GM12873 (cell line): Measurements from ENCODE around the gene GP1BA.

Experiments used
- TF ChIP-seq, protein P1 (sequence below): IDR thresholded peaks from 2 replicates; pipeline ENCODE4 v1.5.1; 2012; ENCODE audit warnings: low read depth, mild to moderate bottlenecking, moderate library complexity, low read length, control low read depth; ENCODE audit not compliant: insufficient read depth; ENCODE audit errors: missing control alignments

Gene GP1BA

DNA sequence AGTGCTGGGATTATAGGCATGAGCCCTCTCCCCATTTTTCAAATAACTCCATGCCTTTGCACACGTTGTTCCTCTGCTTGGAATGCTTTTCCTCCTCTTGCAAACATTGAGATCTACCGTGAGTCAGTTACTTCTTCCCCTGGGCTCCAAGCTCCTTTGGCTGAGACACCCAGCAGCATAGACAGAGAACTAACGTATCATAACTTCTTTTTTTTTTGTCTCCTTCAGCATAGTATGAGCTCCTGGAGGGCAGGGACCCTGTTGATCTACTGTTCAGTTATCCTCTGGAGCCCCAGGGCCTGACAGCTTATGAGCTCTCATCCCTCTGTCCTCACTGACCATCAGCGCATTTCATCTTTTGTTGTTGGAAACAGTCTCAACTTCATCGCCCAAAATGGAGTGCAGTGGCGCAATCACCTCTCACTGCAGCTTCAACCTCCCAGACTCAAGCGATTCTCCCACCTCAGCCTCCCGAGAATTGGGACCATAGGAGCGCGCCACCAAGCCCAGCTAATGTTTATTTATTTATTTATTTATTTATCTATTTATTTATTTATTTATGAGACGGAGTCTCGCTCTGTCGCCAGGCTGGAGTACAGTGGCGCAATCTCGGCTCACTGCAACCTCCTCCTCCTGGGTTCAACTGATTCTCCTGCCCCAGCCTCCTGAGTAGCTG is 33.4 kb downstream of the GP1BA start:
- TF ChIP-seq, protein P1, sequence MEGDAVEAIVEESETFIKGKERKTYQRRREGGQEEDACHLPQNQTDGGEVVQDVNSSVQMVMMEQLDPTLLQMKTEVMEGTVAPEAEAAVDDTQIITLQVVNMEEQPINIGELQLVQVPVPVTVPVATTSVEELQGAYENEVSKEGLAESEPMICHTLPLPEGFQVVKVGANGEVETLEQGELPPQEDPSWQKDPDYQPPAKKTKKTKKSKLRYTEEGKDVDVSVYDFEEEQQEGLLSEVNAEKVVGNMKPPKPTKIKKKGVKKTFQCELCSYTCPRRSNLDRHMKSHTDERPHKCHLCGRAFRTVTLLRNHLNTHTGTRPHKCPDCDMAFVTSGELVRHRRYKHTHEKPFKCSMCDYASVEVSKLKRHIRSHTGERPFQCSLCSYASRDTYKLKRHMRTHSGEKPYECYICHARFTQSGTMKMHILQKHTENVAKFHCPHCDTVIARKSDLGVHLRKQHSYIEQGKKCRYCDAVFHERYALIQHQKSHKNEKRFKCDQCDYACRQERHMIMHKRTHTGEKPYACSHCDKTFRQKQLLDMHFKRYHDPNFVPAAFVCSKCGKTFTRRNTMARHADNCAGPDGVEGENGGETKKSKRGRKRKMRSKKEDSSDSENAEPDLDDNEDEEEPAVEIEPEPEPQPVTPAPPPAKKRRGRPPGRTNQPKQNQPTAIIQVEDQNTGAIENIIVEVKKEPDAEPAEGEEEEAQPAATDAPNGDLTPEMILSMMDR, result no peak

DNA sequence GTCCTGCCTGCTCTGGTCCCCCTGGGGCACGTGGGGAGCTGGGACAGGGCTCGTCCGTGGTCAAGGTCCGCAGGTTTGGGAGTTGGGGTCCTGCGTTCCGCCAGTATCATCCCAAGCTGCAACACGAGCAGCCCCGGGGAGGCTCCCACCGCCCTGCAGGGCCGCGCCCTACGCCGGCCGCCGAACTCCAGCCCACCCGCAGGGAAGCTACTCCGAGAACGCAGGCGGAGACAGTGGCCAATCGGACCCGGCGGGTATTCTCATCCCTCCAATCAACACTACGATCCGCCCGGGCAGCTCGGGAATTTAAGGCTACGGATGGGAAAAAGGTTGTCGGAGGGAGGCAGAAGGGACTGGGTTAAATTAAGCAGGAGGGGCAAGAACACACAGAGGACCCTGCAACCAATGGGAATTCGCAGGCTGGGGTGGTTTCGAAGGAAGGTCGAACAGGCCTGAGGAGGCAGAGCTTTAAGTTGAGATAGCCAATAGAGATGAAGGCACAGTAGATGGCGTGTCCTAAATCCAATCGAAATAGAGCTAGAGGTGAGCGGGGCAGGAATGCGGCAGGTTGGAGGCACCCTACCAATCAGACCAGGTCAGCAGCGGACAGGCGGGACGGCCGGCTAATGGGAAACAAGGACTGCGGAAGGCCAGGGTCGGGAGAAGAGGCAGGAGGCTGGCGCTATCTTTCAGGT is 34.9 kb downstream of the GP1BA start:
- TF ChIP-seq, protein P1, result no peak

DNA sequence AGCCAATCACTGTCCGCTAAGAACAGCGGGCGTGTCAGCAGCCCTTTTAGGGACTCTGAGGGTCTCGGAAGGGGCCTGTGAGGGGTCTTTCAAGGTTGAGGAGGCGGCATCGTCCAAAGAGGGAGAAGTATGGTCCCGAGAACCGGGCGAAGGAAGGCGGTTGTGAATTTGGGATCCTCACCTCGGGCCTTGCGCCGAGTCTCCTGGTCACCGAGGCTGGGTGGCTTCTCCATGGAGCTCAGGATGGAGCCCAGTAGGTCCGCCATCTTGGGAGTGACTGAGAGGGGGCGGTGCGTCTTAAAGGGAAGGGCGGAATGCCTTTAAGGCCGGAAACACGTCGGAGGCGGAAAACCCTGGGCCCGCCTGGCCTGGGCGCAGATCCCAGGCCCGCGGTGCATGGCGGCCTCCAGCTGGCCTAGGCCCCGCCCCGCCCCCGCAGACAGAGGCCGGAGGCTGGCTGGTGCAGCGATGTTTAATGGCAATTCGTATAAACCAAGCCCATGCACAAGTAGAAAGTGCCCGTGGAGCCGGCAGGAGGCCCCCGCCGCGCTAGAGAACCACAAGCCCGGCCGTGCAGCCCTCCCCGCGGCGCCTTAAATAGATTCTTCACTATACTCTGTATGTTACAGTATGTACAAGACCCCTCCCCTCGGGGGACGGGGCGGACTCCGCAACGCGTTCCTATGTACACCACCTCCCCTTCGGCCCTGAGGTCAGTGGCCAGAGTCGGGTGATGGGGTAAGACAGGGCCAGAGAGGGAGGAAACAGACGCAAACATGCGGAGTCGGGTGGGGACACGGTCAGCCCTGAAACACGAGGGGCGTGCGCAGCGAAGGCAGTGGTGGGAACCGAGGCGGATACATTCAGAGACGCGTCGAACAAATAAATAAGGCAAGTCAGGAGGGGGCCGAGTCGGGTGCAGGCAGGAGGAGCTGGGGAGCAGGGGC is 35.7 kb downstream of the GP1BA start, which contains the start of gene SPAG7:
Gene SPAG7 (minus strand): TSS at position 279 of the 947 bp plus-strand sequence. CDS start 13 bp downstream, at position 266.
- TF ChIP-seq, protein P1, result no peak

DNA sequence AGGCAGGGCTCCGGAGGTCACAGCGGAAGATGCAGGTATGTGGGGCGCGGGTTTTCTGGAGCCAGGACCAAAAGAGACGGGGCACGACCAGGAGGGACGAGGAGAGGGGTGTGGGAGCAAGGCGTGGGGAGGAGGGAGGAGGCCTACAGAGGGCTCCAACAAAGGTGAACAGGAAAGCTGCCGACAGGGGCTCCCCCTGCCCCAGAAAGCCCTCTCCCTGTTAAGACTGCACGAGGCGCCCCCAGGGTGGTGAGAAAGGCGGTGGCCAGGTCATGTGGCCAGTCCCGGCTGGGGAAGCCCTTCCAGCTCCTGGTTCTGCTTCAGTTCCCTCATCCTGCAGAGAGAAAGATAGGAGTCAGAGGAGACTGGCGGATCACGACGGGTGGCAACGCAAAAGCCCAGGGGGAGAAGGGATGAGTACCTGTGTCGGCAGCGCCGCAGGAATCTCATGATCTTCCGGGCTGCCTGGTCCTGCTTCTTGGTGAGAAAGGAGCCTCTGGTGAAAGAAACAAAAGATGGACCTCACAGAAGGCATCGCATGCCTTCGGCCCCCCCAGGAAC is 36.5 kb downstream of the GP1BA start:
- TF ChIP-seq, protein P1, result no peak

DNA sequence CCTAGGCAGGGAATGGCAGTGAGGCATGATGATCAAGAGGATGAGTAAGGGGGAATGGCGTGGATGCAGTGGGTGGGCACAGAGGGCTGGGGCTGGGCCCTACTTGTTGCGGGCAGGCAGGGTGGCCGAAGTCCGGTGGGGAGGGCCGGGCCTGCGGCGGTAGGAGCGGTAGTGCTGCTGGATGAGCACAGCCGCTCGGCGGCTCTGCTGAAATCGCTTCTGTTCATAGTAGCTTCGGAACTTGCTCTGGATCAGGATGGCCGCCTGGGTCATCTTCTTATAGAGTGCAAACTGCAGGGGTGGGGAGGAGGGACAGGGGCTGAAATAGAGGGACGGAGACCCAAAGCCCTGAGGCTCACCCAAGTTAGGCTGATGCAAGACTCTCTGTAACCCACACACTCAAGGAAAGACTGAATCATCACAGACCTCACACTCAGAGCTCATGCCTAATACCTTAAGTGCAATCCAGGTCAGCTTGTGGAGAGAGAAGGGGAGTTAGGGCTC is 37.0 kb downstream of the GP1BA start:
- TF ChIP-seq, protein P1, result no peak

DNA sequence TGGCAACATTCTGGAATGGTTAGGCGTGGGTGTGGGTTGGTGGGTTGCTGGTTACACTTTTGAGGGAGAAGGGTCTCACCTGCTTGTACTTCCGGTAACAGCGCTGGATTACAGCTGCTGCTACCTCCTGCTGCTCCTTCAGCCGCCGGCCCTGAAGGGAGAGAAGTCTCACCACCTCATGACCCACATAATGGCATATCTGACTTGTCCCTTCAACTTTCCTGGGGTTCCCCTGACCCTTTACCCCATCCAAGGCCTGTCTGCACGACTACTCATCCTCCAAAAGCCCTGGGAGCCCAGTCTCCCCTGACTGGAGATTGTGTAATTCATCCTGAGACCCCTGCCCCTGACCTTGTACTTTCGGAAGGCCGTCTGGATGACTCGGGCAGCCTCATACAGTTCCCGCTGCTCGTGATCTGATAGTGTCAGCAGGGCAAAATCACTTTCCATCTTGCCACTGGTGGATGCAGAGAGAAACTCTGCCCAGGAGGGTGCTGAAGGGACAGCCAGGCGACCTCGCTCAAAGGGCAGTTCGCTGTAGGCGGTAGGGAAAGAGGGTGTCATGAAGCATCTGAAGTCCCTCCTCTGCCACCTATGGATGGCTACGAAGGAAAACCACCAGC is 37.6 kb downstream of the GP1BA start:
- TF ChIP-seq, protein P1, result no peak
